ENCODE results near the gene NCAM1.

- TF ChIP-seq POLR2A (IDR thresholded peaks at IDR 0.05; ENCODE audit: low read depth, low read length) (no peak), CTCF (IDR thresholded peaks at IDR 0.05; ENCODE audit: extremely low read depth in 1 of 2, insufficient read depth in 1 of 2, low read depth in 1 of 2, low read length in 2 of 2) (no peak), EZH2 (IDR thresholded peaks at IDR 0.05; ENCODE audit: borderline replicate concordance, low read depth, low read length, severe bottlenecking) (no peak), POLR2AphosphoS5 (IDR thresholded peaks at IDR 0.05; ENCODE audit: insufficient read depth, low read depth, low read length) (no peak), JUN (IDR thresholded peaks at IDR 0.05; ENCODE audit: borderline replicate concordance, insufficient read depth, insufficient read length, low read depth) (no peak), MAX (IDR thresholded peaks at IDR 0.05; ENCODE audit: insufficient read depth, insufficient read length) (no peak)
Observed at GRCh38 chr11:113271551-113272245, 310.5 kb downstream of the NCAM1 start.

Measured in endothelial cell of umbilical vein (primary cell).